GM18520 (cell line): ENCODE results near the gene MDH2.
"Not testable (repeated sequence)": the region's sequence is repeated elsewhere in the genome, so short reads cannot be mapped to it uniquely, and the experiment has no call there.

Source experiments
- ATAC-seq: cut with Tn5 transposase; IDR thresholded peaks from one replicate; pipeline ENCODE4 v1.9.1; 2021; ENCODE audit not compliant: unreplicated experiment

Gene MDH2

GRCh38 chr7:76108540-76109233 lies 60.8 kb downstream of the MDH2 start:
- ATAC-seq: no peak

- ATAC-seq: not testable (repeated sequence)
These were observed 65.2 kb downstream of the MDH2 start for GRCh38 chr7:76113042-76113630.

GRCh38 chr7:76114742-76115141 lies 66.8 kb downstream of the MDH2 start:
- not testable (repeated sequence) for ATAC-seq
